RWPE2 (cell line): Measurements from ENCODE around the gene ZIC2.

Experiments
- ATAC-seq: fragments of 200-7000 bp; cut with Tn5 transposase; 3 replicates; pipeline ENCODE4 v1.9.1; 2021; ENCODE audit warnings: low read depth
- DNase-seq: peaks from one replicate; pipeline ENCODE4 v3.0.0-alpha.2; 2020; ENCODE audit warnings: low spot score
- H3K27ac ChIP-seq: fragments of 450-650 bp; 2 replicates; pipeline ENCODE4 v1.5.1; 2017; ENCODE audit warnings: mild to moderate bottlenecking; ENCODE audit not compliant: poor library complexity, severe bottlenecking
- H3K27me3 ChIP-seq: fragments of 250-450 bp; sonication (Bioruptor Pico); 2 replicates; pipeline ENCODE4 v1.5.1; 2021; ENCODE audit warnings: mild to moderate bottlenecking, moderate library complexity; ENCODE audit not compliant: insufficient read depth, poor library complexity, severe bottlenecking
- H3K36me3 ChIP-seq: fragments of 250-450 bp; sonication (Bioruptor Pico); 2 replicates; pipeline ENCODE4 v1.5.1; 2020; ENCODE audit warnings: low read depth, mild to moderate bottlenecking, moderate library complexity
- H3K4me1 ChIP-seq: fragments of 250-450 bp; sonication (Bioruptor Pico); 2 replicates; pipeline ENCODE4 v1.5.1; 2021; ENCODE audit warnings: mild to moderate bottlenecking, moderate library complexity; ENCODE audit not compliant: insufficient read depth, poor library complexity, severe bottlenecking
- H3K4me3 ChIP-seq: fragments of 250-450 bp; sonication (Bioruptor Pico); 2 replicates; pipeline ENCODE4 v1.5.1; 2021; ENCODE audit warnings: mild to moderate bottlenecking, moderate library complexity; ENCODE audit not compliant: severe bottlenecking
- H3K9me3 ChIP-seq: fragments of 250-450 bp; sonication (Bioruptor Pico); 2 replicates; pipeline ENCODE4 v1.5.1; 2021; ENCODE audit warnings: mild to moderate bottlenecking, moderate library complexity; ENCODE audit not compliant: severe bottlenecking
- CTCF ChIP-seq: fragments of 450-650 bp; IDR thresholded peaks from one replicate; pipeline ENCODE4 v1.5.1; 2017; ENCODE audit warnings: mild to moderate bottlenecking, moderate library complexity; ENCODE audit not compliant: poor library complexity, severe bottlenecking

The ZIC2 gene

DNA sequence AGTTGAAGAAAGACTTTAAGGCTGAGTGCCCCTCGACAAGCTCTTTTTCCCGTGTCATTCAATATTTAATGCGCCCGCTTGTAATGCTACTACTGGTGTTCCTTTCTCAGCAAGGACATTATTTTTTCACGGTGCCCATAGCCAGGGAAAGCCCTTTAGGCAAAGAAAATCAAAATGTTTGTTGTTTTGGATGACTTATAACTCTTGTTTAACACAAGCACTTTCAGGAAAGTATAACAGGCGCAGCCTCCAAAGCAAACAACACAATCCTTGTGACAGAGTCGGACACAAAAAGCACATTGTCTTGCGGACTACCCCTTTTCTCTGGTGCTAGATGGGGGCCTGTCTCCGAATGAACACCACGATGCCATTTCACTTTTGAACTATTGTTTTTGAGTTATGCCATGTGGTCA is 22.5 kb upstream of the ZIC2 start:
- H3K4me3 ChIP-seq = no peak overlapping the region

DNA sequence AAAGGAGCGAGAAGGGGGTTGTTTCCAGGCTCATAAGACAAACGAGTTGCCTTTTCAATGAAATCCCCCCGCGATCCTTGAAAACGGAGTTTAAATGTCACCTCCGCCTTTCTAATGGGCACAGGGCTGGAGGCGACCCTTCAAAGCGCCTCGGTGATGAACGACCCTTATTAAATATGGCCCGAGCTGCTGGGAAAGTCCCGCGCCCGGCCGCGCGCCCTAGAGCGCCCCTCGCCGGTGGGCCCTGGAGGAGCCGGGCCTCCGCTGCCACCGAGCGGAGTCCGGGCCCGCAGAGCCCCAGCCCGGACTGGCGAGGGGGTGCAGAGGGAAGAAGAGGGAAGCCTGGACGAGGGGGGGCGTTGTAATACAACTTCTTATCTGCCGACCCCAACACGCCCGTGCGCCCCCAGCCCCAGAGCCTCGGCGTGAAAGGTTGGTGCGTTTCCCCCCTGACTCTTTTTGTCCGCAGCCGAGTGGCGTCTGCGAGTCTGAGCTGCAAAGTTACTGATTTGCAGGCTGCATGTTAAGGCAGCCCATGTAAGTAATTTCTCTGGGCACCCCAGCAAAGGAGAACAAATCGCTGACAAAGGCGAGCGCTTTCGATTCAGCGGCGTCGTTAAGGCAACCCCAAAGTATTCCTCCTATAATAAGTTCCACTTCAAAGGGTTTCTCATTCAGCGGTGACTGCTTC is 21.9 kb upstream of the ZIC2 start:
- Histone ChIP-seq H3K36me3 (no peaks in the 10 kb centered on the region), H3K27me3 (peaks cover 100% of the 10 kb centered on the region), H3K27ac (no peak overlapping the region), H3K4me1 (no peaks in the 10 kb centered on the region), H3K9me3 (no peaks in the 10 kb centered on the region), H3K4me3 (no peak overlapping the region)
- TF ChIP-seq CTCF = no peak
- ATAC-seq (no peak), DNase-seq (peak; percentile 26)

More for the DNA sequence above, 22.5 kb upstream of the ZIC2 start:
- Histone ChIP-seq H3K27ac (no peak overlapping the region), H3K9me3 (no peaks in the 10 kb centered on the region), H3K4me1 (no peaks in the 10 kb centered on the region), H3K27me3 (peaks cover 100% of the 10 kb centered on the region), H3K36me3 (no peaks in the 10 kb centered on the region)
- DNase-seq = no peak
- no peak for ATAC-seq
- no peak for TF ChIP-seq CTCF

GRCh38 chr13:99960663-99961311 is 20.8 kb upstream of the ZIC2 start:
- Histone ChIP-seq H3K36me3 (no peaks in the 10 kb centered on the region), H3K27me3 (peaks cover 98% of the 10 kb centered on the region), H3K4me1 (no peaks in the 10 kb centered on the region), H3K27ac (no peak overlapping the region), H3K4me3 (no peak overlapping the region), H3K9me3 (no peaks in the 10 kb centered on the region)
- DNase-seq (peak; percentile 34), ATAC-seq (no peak; the same call in 2 of the 3 replicates)
- no peak for TF ChIP-seq CTCF

- no peak for TF ChIP-seq CTCF
- no peaks in the 10 kb centered on the region for H3K36me3 ChIP-seq
- DNase-seq = no peak
- no peak for ATAC-seq
- H3K9me3 ChIP-seq = no peaks in the 10 kb centered on the region
- H3K27ac ChIP-seq = no peak overlapping the region
- no peak overlapping the region for H3K4me3 ChIP-seq
- H3K27me3 ChIP-seq = peaks cover 98% of the 10 kb centered on the region
- no peaks in the 10 kb centered on the region for H3K4me1 ChIP-seq
Observed at GRCh38 chr13:99961636-99962035, 19.9 kb upstream of the ZIC2 start.

DNA sequence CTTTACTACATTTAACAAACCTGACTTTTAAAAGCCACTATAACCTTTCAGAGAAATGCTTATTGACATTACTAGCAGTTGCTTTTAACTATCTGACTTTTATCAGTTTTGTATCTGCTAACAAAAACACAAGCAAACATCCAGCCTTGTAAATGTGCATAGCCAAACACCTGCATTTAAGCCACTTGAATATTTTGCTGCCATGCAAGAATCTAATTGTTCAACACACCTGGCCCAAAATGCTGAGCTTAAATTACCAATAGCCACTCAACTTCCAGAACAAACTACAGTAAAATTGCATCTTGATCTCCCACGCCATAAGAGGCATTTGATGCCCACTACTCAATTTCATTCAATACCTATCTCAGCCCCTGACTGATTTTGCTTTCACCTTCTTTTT is 19.3 kb upstream of the ZIC2 start:
- DNase-seq (no peak), ATAC-seq (no peak)
- H3K9me3 ChIP-seq = no peaks in the 10 kb centered on the region
- TF ChIP-seq CTCF = no peak
- no peaks in the 10 kb centered on the region for H3K4me1 ChIP-seq
- no peak overlapping the region for H3K4me3 ChIP-seq
- no peak overlapping the region for H3K27ac ChIP-seq
- peaks cover 98% of the 10 kb centered on the region for H3K27me3 ChIP-seq
- no peaks in the 10 kb centered on the region for H3K36me3 ChIP-seq
